ENCODE results near the gene ADK.

ADK gene

GRCh38 chr10:74718208-74718607, 567.2 kb downstream of the ADK start:
- DNase-seq (ENCODE audit: low read depth) = no peak
- Histone ChIP-seq H3K36me3 (ENCODE audit: control insufficient read depth, insufficient read depth, low read length, severe bottlenecking) (peaks cover 8% of the 10 kb centered on the region), H3K9me3 (ENCODE audit: control insufficient read depth, low read length) (peaks cover 22% of the 10 kb centered on the region), H3K9ac (ENCODE audit: low read length) (no peak overlapping the region), H3K27me3 (replicated peaks; ENCODE audit: control insufficient read depth, insufficient read depth, low read length) (no peaks in the 10 kb centered on the region), H3K4me1 (ENCODE audit: control insufficient read depth, insufficient read depth, low read length) (no peaks in the 10 kb centered on the region), H3K4me3 (ENCODE audit: low read length) (peak overlapping the region; percentile 1)

GRCh38 chr10:74728225-74728624, 577.2 kb downstream of the ADK start:
- Histone ChIP-seq H3K36me3 (ENCODE audit: control insufficient read depth, insufficient read depth, low read length, severe bottlenecking) (no peaks in the 10 kb centered on the region), H3K4me1 (ENCODE audit: control insufficient read depth, insufficient read depth, low read length) (no peaks in the 10 kb centered on the region), H3K27me3 (replicated peaks; ENCODE audit: control insufficient read depth, insufficient read depth, low read length) (no peaks in the 10 kb centered on the region), H3K9ac (ENCODE audit: low read length) (no peak overlapping the region), H3K9me3 (ENCODE audit: control insufficient read depth, low read length) (no peaks in the 10 kb centered on the region), H3K4me3 (ENCODE audit: low read length) (no peak overlapping the region)
- no peak for DNase-seq (ENCODE audit: low read depth)

DNA sequence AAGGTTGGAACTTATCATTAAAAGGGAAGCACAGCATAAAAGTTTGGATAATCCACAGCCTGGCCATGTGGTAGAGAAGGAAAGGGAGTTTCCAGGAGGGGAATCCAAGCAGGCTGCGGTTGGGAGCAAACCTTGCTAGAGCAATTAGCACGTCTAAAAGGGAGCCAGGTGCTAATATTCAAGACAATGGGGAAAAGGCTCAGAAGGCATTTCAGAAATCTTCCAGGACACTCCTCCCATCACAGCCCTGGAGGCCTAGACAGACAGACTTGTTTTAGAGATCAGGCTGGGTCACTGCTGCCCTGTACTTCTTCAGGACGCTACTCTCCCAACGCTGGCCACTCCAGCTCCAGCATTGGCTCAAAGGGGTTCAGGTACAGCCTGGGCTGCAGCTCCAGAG, 579.2 kb downstream of the ADK start:
- Histone ChIP-seq H3K27me3 (replicated peaks; ENCODE audit: control insufficient read depth, insufficient read depth, low read length) (no peaks in the 10 kb centered on the region), H3K9me3 (ENCODE audit: control insufficient read depth, low read length) (no peaks in the 10 kb centered on the region), H3K4me1 (ENCODE audit: control insufficient read depth, insufficient read depth, low read length) (no peaks in the 10 kb centered on the region), H3K9ac (ENCODE audit: low read length) (no peak overlapping the region), H3K36me3 (ENCODE audit: control insufficient read depth, insufficient read depth, low read length, severe bottlenecking) (no peaks in the 10 kb centered on the region), H3K4me3 (ENCODE audit: low read length) (no peak overlapping the region)
- no peak for DNase-seq (ENCODE audit: low read depth)

GRCh38 chr10:74733612-74734011, 582.6 kb downstream of the ADK start:
- no peak for DNase-seq (ENCODE audit: low read depth)

GRCh38 chr10:74736029-74736428, 585.0 kb downstream of the ADK start:
- no peak for DNase-seq (ENCODE audit: low read depth)
- H3K4me1 ChIP-seq (ENCODE audit: control insufficient read depth, insufficient read depth, low read length) = no peaks in the 10 kb centered on the region
- H3K4me3 ChIP-seq (ENCODE audit: low read length) = no peak overlapping the region
- no peaks in the 10 kb centered on the region for H3K9me3 ChIP-seq (ENCODE audit: control insufficient read depth, low read length)
- no peaks in the 10 kb centered on the region for H3K36me3 ChIP-seq (ENCODE audit: control insufficient read depth, insufficient read depth, low read length, severe bottlenecking)
- H3K27me3 ChIP-seq (replicated peaks; ENCODE audit: control insufficient read depth, insufficient read depth, low read length) = no peaks in the 10 kb centered on the region
- H3K9ac ChIP-seq (ENCODE audit: low read length) = no peak overlapping the region

More at GRCh38 chr10:74733612-74734011, 582.6 kb downstream of the ADK start:
- H3K9ac ChIP-seq (ENCODE audit: low read length) = no peak overlapping the region
- no peaks in the 10 kb centered on the region for H3K27me3 ChIP-seq (replicated peaks; ENCODE audit: control insufficient read depth, insufficient read depth, low read length)
- no peak overlapping the region for H3K4me3 ChIP-seq (ENCODE audit: low read length)
- H3K9me3 ChIP-seq (ENCODE audit: control insufficient read depth, low read length) = no peaks in the 10 kb centered on the region
- no peaks in the 10 kb centered on the region for H3K4me1 ChIP-seq (ENCODE audit: control insufficient read depth, insufficient read depth, low read length)
- H3K36me3 ChIP-seq (ENCODE audit: control insufficient read depth, insufficient read depth, low read length, severe bottlenecking) = no peaks in the 10 kb centered on the region

GRCh38 chr10:74738052-74738451, 587.0 kb downstream of the ADK start:
- DNase-seq (ENCODE audit: low read depth) = no peak

DNA sequence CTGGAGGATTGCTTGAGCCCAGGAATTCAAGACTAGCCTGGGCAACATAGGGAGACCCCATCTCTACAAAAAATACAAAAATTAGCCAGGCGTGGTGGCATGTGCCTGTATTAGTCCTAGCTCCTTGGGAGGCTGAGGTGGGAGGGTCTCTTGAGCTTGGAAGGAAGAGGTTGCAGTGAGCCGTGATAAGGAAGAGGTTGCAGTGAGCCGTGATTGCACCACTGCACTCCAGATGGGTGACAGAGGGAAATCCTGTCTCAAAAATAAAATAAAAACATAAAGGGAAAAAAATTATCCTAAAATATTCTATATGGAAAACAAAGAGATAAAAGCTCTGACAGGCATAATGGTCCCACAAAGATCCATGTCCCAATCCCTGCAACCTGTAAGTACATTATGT, 587.5 kb downstream of the ADK start:
- no peaks in the 10 kb centered on the region for H3K4me1 ChIP-seq (ENCODE audit: control insufficient read depth, insufficient read depth, low read length)
- H3K27me3 ChIP-seq (replicated peaks; ENCODE audit: control insufficient read depth, insufficient read depth, low read length) = no peaks in the 10 kb centered on the region
- H3K4me3 ChIP-seq (ENCODE audit: low read length) = no peak overlapping the region
- no peak overlapping the region for H3K9ac ChIP-seq (ENCODE audit: low read length)
- no peaks in the 10 kb centered on the region for H3K36me3 ChIP-seq (ENCODE audit: control insufficient read depth, insufficient read depth, low read length, severe bottlenecking)
- H3K9me3 ChIP-seq (ENCODE audit: control insufficient read depth, low read length) = no peaks in the 10 kb centered on the region
- DNase-seq (ENCODE audit: low read depth) = no peak

More at GRCh38 chr10:74738052-74738451, 587.0 kb downstream of the ADK start:
- Histone ChIP-seq H3K4me1 (ENCODE audit: control insufficient read depth, insufficient read depth, low read length) (no peaks in the 10 kb centered on the region), H3K36me3 (ENCODE audit: control insufficient read depth, insufficient read depth, low read length, severe bottlenecking) (no peaks in the 10 kb centered on the region), H3K9ac (ENCODE audit: low read length) (no peak overlapping the region), H3K9me3 (ENCODE audit: control insufficient read depth, low read length) (no peaks in the 10 kb centered on the region), H3K4me3 (ENCODE audit: low read length) (no peak overlapping the region), H3K27me3 (replicated peaks; ENCODE audit: control insufficient read depth, insufficient read depth, low read length) (no peaks in the 10 kb centered on the region)

DNA sequence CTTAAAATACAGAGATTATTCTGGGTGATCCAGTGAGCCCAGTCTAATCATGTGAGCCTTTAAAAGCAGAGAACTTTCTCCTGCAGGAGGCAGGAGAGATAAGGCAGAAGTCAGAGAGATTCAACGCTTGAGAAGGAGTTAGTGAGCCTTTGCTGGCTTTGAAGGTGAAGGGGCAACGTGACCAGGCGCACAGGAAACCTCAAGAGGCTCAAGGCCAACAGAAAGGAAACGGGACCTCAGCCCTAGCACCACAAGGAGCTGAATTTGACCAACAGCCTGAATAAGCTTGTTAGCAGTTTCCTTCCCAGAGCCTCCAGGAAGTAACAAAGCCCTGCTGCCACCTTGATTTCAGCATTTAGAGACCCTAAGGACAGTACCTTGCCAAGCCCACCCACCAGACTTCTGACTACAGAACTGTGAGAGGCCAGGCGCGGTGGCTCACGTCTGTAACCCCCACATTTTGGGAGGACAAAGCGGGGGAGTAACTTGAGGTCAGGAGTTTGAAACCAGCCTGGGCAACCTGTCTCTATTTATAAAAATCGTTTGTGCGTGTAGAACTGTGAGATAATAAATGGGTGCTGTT, 588.1 kb downstream of the ADK start:
- peak; percentile 3 for DNase-seq (ENCODE audit: low read depth)

DNA sequence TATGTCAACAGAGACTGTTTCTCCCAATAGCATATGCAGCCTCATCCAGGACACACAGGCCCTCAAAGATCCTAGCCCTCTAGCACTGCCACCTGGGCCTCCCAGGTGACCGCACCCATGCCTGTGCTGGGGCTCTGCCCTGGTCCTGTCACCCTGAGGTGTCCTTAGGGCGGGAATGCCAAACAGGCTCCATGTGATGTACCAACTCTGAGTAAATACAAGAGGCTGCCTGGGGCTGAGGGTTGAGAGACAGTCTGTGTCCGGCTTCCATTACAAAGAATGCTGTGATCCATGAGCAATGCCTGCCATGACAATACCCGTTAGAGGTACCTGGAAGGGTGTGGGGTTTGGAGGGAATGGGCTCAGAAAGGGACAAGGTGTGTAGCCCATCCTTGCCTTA, 592.4 kb downstream of the ADK start:
- Histone ChIP-seq H3K4me3 (ENCODE audit: low read length) (no peak overlapping the region), H3K27me3 (replicated peaks; ENCODE audit: control insufficient read depth, insufficient read depth, low read length) (no peaks in the 10 kb centered on the region), H3K36me3 (ENCODE audit: control insufficient read depth, insufficient read depth, low read length, severe bottlenecking) (no peaks in the 10 kb centered on the region), H3K9ac (ENCODE audit: low read length) (no peak overlapping the region), H3K4me1 (ENCODE audit: control insufficient read depth, insufficient read depth, low read length) (no peaks in the 10 kb centered on the region), H3K9me3 (ENCODE audit: control insufficient read depth, low read length) (no peaks in the 10 kb centered on the region)
- DNase-seq (ENCODE audit: low read depth) = no peak

More for the DNA sequence above, 588.1 kb downstream of the ADK start:
- Histone ChIP-seq H3K9me3 (ENCODE audit: control insufficient read depth, low read length) (no peaks in the 10 kb centered on the region), H3K9ac (ENCODE audit: low read length) (no peak overlapping the region), H3K4me1 (ENCODE audit: control insufficient read depth, insufficient read depth, low read length) (no peaks in the 10 kb centered on the region), H3K27me3 (replicated peaks; ENCODE audit: control insufficient read depth, insufficient read depth, low read length) (no peaks in the 10 kb centered on the region), H3K4me3 (ENCODE audit: low read length) (no peak overlapping the region), H3K36me3 (ENCODE audit: control insufficient read depth, insufficient read depth, low read length, severe bottlenecking) (no peaks in the 10 kb centered on the region)

- Histone ChIP-seq H3K4me1 (ENCODE audit: control insufficient read depth, insufficient read depth, low read length) (no peaks in the 10 kb centered on the region), H3K36me3 (ENCODE audit: control insufficient read depth, insufficient read depth, low read length, severe bottlenecking) (no peaks in the 10 kb centered on the region), H3K4me3 (ENCODE audit: low read length) (no peak overlapping the region), H3K9ac (ENCODE audit: low read length) (no peak overlapping the region), H3K27me3 (replicated peaks; ENCODE audit: control insufficient read depth, insufficient read depth, low read length) (no peaks in the 10 kb centered on the region), H3K9me3 (ENCODE audit: control insufficient read depth, low read length) (no peaks in the 10 kb centered on the region)
- DNase-seq (ENCODE audit: low read depth) = no peak
Observed at GRCh38 chr10:74745449-74745848, 594.4 kb downstream of the ADK start.

DNA sequence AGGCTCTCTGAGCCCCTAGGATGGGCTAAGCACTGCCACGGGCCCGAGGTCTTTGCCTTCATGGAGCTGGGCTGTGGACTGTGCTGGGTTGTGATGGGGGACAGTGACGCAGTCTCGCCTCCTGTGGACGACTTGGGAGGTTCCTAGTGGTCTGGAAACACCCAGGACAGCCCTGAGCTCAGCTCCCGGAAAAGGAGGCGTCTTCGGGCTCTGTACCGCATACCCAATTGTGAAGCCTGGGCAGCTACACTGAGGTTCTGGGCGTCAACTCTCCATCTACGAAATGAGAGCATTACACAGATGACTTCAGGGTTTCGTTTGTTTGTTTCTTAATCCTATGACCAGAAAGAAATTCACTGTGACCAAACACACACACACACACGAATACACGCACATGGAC, 595.8 kb downstream of the ADK start:
- no peak overlapping the region for H3K4me3 ChIP-seq (ENCODE audit: low read length)
- H3K9ac ChIP-seq (ENCODE audit: low read length) = no peak overlapping the region
- H3K9me3 ChIP-seq (ENCODE audit: control insufficient read depth, low read length) = no peaks in the 10 kb centered on the region

GRCh38 chr10:74748468-74749031, 597.5 kb downstream of the ADK start:
- DNase-seq (ENCODE audit: low read depth) = no peak
- no peak overlapping the region for H3K9ac ChIP-seq (ENCODE audit: low read length)
- no peaks in the 10 kb centered on the region for H3K27me3 ChIP-seq (replicated peaks; ENCODE audit: control insufficient read depth, insufficient read depth, low read length)
- H3K36me3 ChIP-seq (ENCODE audit: control insufficient read depth, insufficient read depth, low read length, severe bottlenecking) = no peaks in the 10 kb centered on the region
- H3K4me1 ChIP-seq (ENCODE audit: control insufficient read depth, insufficient read depth, low read length) = peaks cover under 1% of the 10 kb centered on the region
- H3K9me3 ChIP-seq (ENCODE audit: control insufficient read depth, low read length) = no peaks in the 10 kb centered on the region
- H3K4me3 ChIP-seq (ENCODE audit: low read length) = no peak overlapping the region

More for the DNA sequence above, 595.8 kb downstream of the ADK start:
- Histone ChIP-seq H3K4me1 (ENCODE audit: control insufficient read depth, insufficient read depth, low read length) (no peaks in the 10 kb centered on the region), H3K27me3 (replicated peaks; ENCODE audit: control insufficient read depth, insufficient read depth, low read length) (no peaks in the 10 kb centered on the region), H3K36me3 (ENCODE audit: control insufficient read depth, insufficient read depth, low read length, severe bottlenecking) (no peaks in the 10 kb centered on the region)
- DNase-seq (ENCODE audit: low read depth) = no peak

Data from adipocyte (in vitro differentiated cells).